HepG2 (cell line): ENCODE results near the gene HEPACAM2. TPM values are rescaled to one million over a fixed set of nuclear protein-coding genes. Genes with fewer than 3 reads are reported as not detected.
A peak's percentile ranks its signal among the peaks of the same experiment; 100 is the strongest.

Experiments used
- ARNTL ChIP-seq: sonication (generic); formaldehyde crosslinking; IDR thresholded peaks from 2 replicates; pipeline ENCODE4 v1.4.0; 2020; ENCODE audit warnings: mild to moderate bottlenecking, missing genetic modification reagents
- ATF3 ChIP-seq: sonication (generic); formaldehyde crosslinking; IDR thresholded peaks from 2 replicates; pipeline ENCODE4 v1.4.0; 2020; ENCODE audit warnings: missing genetic modification reagents
- ELF3 ChIP-seq: IDR thresholded peaks from 2 replicates; pipeline ENCODE4 v1.6.1; 2016; ENCODE audit warnings: missing genetic modification reagents, missing compliant biosample characterization
- HOXD1 ChIP-seq: sonication (generic); formaldehyde crosslinking; IDR thresholded peaks from 2 replicates; pipeline ENCODE4 v1.5.0; 2020; ENCODE audit warnings: missing genetic modification reagents
- MAFF ChIP-seq: IDR thresholded peaks from 2 replicates; pipeline ENCODE4 v1.6.1; 2011; ENCODE audit warnings: low read depth, low read length, improper control_type of control experiment
- RAD51 ChIP-seq: fragments of 450-650 bp; IDR thresholded peaks from 2 replicates; pipeline ENCODE4 v1.6.1; 2016; ENCODE audit warnings: borderline replicate concordance
- RARA ChIP-seq: IDR thresholded peaks from 2 replicates; pipeline ENCODE4 v1.6.1; 2016; ENCODE audit warnings: missing genetic modification reagents, missing compliant biosample characterization
- RBM39 ChIP-seq: fragments of 200-400 bp; formaldehyde crosslinking; IDR thresholded peaks from one replicate; pipeline ENCODE4 v1.6.1; 2018; ENCODE audit warnings: antibody characterized with exemption, mild to moderate bottlenecking, low read depth, low read length; ENCODE audit not compliant: poor library complexity, severe bottlenecking
- TRIM24 ChIP-seq: sonication (generic); formaldehyde crosslinking; IDR thresholded peaks from 2 replicates; pipeline ENCODE4 v1.8.0; 2022; ENCODE audit warnings: mild to moderate bottlenecking, missing genetic modification reagents
- ZBTB21 ChIP-seq: sonication (generic); formaldehyde crosslinking; IDR thresholded peaks from 2 replicates; pipeline ENCODE4 v1.4.0; 2020; ENCODE audit warnings: missing genetic modification reagents
- ZBTB33 ChIP-seq: sonication (generic); formaldehyde crosslinking; IDR thresholded peaks from 2 replicates; pipeline ENCODE4 v1.4.0; 2020; ENCODE audit warnings: missing genetic modification reagents
- ZNF142 ChIP-seq: sonication (generic); formaldehyde crosslinking; IDR thresholded peaks from 2 replicates; pipeline ENCODE4 v1.4.0; 2020; ENCODE audit warnings: missing genetic modification reagents
- ZNF274 ChIP-seq: sonication (generic); formaldehyde crosslinking; IDR thresholded peaks from 2 replicates; pipeline ENCODE4 v1.5.1; 2020; ENCODE audit warnings: mild to moderate bottlenecking, missing genetic modification reagents
- ZNF513 ChIP-seq: sonication (generic); formaldehyde crosslinking; conservative IDR thresholded peaks from 2 replicates; pipeline ENCODE4 v1.5.0; 2020; ENCODE audit warnings: missing genetic modification reagents
- ZNF549 ChIP-seq: sonication (generic); formaldehyde crosslinking; IDR thresholded peaks from 2 replicates; pipeline ENCODE4 v1.5.0; 2020; ENCODE audit warnings: missing genetic modification reagents
- ZNF800 ChIP-seq: sonication (generic); formaldehyde crosslinking; IDR thresholded peaks from 2 replicates; pipeline ENCODE4 v1.4.0; 2020; ENCODE audit warnings: missing genetic modification reagents
- polyA plus RNA-seq, 8 experiments: library from polyadenylated mRNA; depleted of rRNA in 3 of 8; stranded (reverse) in 7 of 8; unstranded in 1 of 8; fragments of >200 nt; fragmentation: Illumina TruSeq in 4 of 8; extraction: Trizol in 4 of 8; gene quantifications; 2 replicates each; pipeline versions ENCODE4 v1.2.1 to v1.2.3, GENCODE V29; 2011 to 2016; ENCODE audit warnings: low read depth in 4 of 8, missing spikeins in 1 of 8, mixed read lengths in 1 of 8; ENCODE audit not compliant: insufficient read depth in 1 of 8
- total RNA-seq, 5 experiments: library from RNA; depleted of rRNA; stranded (reverse); fragments of >200 nt; fragmentation: Illumina TruSeq; extraction: Trizol; gene quantifications; 2 replicates each; pipeline ENCODE4 v1.2.3, GENCODE V29; 2016; ENCODE audit warnings: low read depth in 1 of 5
- TF ChIP-seq, protein P1 (sequence below): sonication (generic); formaldehyde crosslinking; IDR thresholded peaks from 2 replicates; pipeline ENCODE4 v1.8.0; 2022; ENCODE audit warnings: mild to moderate bottlenecking, missing genetic modification reagents, moderate library complexity

HEPACAM2 gene
- total and polyA plus RNA-seq, 2 of the 13 experiments (the other 11 are each of a cell fraction or from before 2014, with no cell fraction given), result not detected

DNA sequence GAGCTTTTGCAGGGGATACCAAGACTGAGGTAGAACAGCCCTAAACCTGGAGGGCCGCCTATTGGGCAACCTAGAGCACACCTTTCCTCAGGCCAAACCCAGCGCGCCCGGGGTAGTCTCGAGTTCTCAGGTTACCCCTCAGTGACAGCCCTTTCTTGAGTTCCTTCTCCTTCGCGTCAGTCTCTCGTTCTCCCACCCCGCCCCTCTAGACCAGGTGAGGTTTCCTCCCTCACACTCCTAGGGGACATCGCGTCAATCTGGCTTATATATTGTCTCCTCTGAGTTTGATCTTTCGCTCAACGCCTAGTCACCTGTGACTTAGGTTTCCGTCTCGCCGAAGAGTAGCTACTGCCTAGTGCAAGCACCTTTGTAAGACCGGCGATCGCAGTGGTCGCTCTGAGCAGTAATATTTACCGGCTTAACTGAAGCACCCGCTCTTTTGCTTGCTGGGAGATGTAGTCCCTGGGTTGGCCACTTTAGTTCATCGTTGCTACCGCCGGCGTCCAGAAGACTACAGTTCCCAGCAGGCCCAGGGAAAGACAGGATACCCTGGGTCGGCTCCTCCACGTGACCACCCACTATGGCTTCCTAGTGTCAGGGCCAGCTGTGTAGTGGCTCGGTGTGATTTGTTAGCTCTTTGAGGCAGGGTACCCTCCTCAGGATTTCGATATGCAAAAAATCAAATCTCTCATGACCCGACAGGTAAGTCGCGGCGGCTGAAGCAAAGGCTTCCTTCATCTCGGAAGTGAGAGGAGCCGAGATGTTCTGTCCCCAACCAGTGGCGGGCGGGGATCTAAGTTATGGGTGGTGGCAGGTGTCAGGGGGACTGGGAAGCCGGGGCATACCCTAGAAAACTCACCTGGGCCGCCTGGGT lies 5.8 kb upstream of the HEPACAM2 start, which contains the start of gene VPS50 (continued):
- TF ChIP-seq ZNF800, result no peak
- no peak for TF ChIP-seq TRIM24 (CRISPR knock-in tag)
- TF ChIP-seq HOXD1 (CRISPR knock-in tag), result no peak
- TF ChIP-seq ATF3 (CRISPR knock-in tag), result no peak
- no peak for TF ChIP-seq ZNF274 (CRISPR knock-in tag)
- no peak for TF ChIP-seq ZNF549 (CRISPR knock-in tag)
- peak; percentile 53; the same call in 1 of the 2 replicates for TF ChIP-seq ZNF513
- TF ChIP-seq ARNTL (CRISPR knock-in tag), result peak; percentile 65
- no peak for TF ChIP-seq MAFF
- no peak for TF ChIP-seq RARA (CRISPR knock-in tag)
- TF ChIP-seq ZNF142, result peak; percentile 57; the same call in 1 of the 2 replicates
- peak; percentile 91 for TF ChIP-seq RAD51
- no peak for TF ChIP-seq RBM39
- no peak for TF ChIP-seq ZBTB33
- TF ChIP-seq ZBTB21 (CRISPR knock-in tag), result no peak
- TF ChIP-seq, protein P1, sequence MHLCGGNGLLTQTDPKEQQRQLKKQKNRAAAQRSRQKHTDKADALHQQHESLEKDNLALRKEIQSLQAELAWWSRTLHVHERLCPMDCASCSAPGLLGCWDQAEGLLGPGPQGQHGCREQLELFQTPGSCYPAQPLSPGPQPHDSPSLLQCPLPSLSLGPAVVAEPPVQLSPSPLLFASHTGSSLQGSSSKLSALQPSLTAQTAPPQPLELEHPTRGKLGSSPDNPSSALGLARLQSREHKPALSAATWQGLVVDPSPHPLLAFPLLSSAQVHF (CRISPR knock-in tag), result no peak
- peak; percentile 11 for TF ChIP-seq ELF3 (CRISPR knock-in tag)
